HG03135 (cell line): ENCODE data around the gene SARS1.
"Not testable (repeated sequence)": the region's sequence is repeated elsewhere in the genome, so short reads cannot be mapped to it uniquely, and the experiment has no call there.

Experiments used
- ATAC-seq: cut with Tn5 transposase; IDR thresholded peaks from one replicate; pipeline ENCODE4 v1.9.1; 2021; ENCODE audit warnings: mild to moderate bottlenecking, moderate library complexity; ENCODE audit not compliant: unreplicated experiment

SARS1 gene, protein sequence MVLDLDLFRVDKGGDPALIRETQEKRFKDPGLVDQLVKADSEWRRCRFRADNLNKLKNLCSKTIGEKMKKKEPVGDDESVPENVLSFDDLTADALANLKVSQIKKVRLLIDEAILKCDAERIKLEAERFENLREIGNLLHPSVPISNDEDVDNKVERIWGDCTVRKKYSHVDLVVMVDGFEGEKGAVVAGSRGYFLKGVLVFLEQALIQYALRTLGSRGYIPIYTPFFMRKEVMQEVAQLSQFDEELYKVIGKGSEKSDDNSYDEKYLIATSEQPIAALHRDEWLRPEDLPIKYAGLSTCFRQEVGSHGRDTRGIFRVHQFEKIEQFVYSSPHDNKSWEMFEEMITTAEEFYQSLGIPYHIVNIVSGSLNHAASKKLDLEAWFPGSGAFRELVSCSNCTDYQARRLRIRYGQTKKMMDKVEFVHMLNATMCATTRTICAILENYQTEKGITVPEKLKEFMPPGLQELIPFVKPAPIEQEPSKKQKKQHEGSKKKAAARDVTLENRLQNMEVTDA

DNA sequence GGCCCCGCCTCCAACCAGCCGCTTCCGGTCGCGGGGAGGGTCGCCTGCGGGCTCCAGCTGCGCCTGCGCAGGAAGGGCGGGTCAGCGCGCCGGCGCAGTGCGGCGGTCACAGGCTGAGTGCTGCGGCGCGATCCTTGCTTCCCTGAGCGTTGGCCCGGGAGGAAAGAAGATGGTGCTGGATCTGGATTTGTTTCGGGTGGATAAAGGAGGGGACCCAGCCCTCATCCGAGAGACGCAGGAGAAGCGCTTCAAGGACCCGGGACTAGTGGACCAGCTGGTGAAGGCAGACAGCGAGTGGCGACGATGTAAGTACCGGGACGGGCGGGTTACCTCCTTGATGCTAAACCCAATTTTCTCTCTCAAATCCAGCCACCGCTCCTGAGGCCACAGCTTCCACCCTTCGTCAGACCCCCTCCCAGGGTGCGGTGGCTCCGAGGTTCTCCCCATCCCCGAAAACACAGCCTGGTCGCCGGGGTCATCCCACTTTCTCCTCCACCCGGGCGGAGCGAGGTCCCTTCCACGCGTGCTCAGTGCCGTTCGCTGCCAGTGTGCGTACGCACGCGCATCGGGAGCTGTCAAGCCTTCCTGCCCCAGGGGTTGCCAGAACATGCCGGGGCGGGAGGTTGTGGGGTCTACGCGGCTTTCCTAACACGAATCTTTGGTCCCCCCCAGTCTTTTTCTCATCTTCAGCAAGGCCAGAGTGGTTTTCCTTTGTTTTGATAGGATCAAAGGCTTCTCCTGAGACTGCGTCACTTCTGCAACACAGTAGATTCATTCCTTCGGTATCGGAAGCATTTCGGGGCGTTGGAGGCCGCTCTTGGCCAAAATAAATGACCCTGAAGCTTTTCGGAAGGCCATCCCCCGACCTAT, at the start of gene SARS1:
TSS of gene SARS1 (plus strand) at position 95 of the 870 bp plus-strand sequence. CDS start at position 170, 75 bp downstream.
- ATAC-seq: peak; percentile 74

- ATAC-seq: no peak
These were observed 49.2 kb upstream of the SARS1 start for GRCh38 chr1:109164538-109164937.

GRCh38 chr1:109167001-109167506, 46.7 kb upstream of the SARS1 start:
- ATAC-seq: peak; percentile 59

DNA sequence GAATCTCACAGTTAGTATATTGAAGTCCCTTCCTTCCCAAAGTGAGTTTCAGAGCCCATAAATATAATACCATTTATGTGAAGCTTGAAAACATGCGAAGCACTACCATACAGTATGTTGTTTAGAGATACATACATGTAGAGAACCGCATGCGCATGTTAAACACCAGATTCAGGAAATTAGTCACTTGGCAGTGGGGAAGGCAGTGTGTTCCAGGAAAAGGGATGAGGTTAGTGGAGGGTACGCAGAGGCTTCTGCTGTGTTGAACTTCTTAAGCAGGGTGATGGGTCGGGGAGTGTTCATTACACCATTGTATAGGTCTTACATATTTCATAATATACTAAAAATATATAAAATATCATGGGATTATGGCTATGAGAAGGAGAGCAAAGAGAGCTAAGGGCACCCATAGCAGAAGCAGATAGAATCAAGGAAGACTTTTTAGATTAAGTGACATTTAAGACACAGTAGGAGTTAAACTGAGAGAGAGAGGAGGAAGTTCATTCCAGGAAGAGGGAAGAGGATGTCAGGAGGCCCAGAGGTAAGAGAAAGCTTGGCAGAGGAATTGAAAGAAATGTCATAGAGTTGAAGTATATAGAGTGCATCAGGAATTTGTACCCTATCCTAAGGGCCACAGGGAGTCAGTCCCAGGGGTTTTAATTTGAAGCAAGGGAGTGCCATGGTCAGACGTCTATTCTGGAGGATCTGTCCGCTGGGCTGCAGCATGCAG, 43.5 kb upstream of the SARS1 start:
- no peak for ATAC-seq

DNA sequence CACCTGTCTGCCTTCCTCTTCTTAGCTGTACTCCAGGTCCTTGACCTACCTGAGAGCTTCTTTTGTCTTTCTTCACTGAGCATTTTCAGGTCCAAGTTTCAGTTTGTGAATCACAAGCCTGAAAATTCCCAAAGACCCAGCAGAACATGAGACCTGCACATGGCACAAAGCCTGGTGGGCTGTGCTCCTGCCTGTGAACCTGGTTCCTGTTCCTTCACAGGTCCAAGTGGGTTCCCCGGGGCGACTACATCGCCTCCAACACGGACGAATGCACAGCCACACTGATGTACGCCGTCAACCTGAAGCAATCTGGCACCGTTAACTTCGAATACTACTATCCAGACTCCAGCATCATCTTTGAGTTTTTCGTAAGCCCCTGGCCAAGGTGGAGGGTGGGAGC, 42.1 kb upstream of the SARS1 start:
- no peak for ATAC-seq

GRCh38 chr1:109176349-109176748, 37.4 kb upstream of the SARS1 start:
- not testable (repeated sequence) for ATAC-seq

DNA sequence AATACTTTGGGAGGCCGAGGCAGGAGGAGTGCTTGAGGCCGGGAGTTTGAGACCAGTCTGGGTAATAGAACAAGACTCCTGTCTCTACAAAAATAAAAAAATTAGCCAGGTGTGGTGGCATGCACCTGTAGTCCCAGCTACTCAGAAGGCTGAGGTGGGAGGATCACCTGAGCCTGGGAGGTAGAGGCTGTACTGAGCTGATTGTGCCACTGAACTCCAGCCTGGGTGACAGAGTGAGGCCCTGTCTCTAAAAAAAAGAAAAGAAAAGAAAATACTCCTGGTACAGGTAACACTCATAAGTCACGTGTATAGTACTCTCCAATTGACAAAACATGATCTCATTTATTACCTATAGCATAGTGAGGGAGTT, 33.0 kb upstream of the SARS1 start:
- ATAC-seq: not testable (repeated sequence)

- no peak for ATAC-seq
These were observed 32.5 kb upstream of the SARS1 start for GRCh38 chr1:109181085-109181806.

DNA sequence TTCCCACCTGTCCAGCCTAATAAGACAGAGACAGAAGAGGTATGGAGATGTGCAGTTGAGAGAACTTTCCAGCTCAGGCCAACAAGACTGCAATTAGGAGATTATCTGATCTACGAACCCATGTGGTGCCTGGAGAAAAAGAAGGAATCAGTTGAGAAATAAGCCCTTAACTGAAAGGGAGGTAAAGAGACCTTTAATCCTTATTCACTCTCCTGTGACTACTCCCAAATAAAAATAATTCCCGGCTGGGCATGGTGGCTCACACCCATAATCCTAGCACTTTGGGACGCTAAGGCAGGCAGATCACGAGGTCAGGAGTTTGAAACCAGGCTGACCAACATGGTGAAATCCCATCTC, 31.9 kb upstream of the SARS1 start:
- ATAC-seq: no peak

GRCh38 chr1:109183058-109183738, 30.5 kb upstream of the SARS1 start:
- no peak for ATAC-seq

- no peak for ATAC-seq
These were observed 29.0 kb upstream of the SARS1 start for GRCh38 chr1:109184687-109185086.

DNA sequence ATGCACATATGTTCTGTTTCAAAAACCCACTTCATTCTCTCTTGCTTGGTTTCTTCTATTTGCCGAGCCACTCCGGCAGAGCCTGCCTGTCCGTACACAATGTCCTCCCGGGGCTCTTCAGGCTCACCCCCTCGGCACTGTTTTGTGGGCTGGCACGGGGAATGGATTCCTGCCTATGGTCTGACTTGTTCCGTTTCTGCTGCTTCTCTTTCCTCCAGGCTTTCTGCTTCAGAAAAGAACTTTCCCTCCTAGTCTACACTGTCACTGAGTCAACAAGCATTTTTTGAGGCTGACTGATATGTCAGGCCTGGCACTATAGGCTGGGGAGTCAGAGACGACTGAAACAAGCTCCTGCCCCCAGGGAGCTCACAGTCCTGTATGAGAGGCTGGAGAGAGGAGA, 28.4 kb upstream of the SARS1 start:
- no peak for ATAC-seq

DNA sequence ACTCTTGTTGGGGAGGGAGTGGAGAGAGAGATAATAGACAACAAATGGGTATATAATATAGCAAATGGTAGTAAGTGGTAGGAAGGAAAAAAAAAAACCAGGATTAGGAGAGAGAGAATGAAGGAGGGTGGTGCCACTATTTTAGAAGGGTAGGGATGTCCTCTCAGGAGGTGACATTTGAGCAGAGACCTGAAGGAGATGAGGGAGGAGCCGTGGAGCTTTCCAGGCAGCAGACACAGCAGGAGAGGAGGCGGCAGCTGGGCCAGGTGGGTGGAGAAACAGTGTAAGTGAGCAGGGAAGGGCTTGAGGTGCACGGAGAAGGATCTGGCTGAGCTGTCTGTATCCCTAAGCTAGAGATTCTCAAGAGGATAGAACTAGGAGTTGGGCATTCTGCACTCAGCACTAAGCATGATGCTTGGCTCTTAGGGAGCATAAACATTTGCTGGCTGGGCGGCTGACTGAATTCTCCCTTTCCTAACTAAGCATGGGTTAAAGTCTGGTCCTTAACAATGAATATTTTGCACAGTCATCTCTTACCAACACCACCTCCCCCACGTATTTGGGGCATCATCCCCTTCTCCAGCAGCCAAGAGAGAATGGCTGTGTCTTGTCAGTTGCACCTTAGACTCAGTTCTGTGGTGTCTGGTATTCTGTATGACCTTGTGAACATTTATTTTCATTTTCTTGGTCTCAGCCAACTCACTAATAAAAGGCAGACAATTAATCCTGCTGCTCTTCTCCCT, 27.6 kb upstream of the SARS1 start:
- no peak for ATAC-seq

GRCh38 chr1:109186733-109187086, 27.0 kb upstream of the SARS1 start:
- ATAC-seq: no peak

GRCh38 chr1:109187127-109187526, 26.6 kb upstream of the SARS1 start:
- no peak for ATAC-seq

GRCh38 chr1:109188200-109188599, 25.5 kb upstream of the SARS1 start:
- ATAC-seq: no peak

DNA sequence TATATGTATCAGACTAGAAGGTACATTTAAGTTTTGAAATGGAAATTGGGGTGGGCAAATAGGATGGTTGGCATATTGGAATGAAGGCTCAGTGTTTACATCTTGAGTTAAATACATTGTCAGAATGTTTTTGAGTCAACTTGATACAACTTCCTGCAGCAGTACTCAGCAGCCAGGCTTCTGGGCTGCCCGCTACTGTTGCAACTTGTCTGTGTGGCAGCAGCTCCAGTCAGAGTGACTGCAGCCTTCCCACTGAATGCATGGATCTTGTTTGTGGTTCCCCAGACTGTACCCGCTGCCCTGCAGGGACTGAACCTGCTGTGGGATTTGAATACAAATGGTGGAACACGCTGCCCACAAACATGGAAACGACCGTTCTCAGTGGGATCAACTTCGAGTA, 24.9 kb upstream of the SARS1 start:
- no peak for ATAC-seq

GRCh38 chr1:109190189-109190588, 23.5 kb upstream of the SARS1 start:
- ATAC-seq: no peak

GRCh38 chr1:109191377-109191776, 22.3 kb upstream of the SARS1 start:
- ATAC-seq: no peak
